HepG2 (cell line): Measurements from ENCODE around the gene UBE2H.

Experiments used
- MXD1 ChIP-seq: sonication (generic); formaldehyde crosslinking; IDR thresholded peaks from 2 replicates; pipeline ENCODE4 v1.4.0; 2020; ENCODE audit warnings: mild to moderate bottlenecking, missing genetic modification reagents
- TF ChIP-seq, protein P1 (sequence below), 2 experiments: IDR thresholded peaks; 2 replicates each; pipeline ENCODE4 v1.6.1; 2011 to 2012; ENCODE audit warnings: low read length in 2 of 2, borderline replicate concordance in 1 of 2, low read depth in 1 of 2, mild to moderate bottlenecking in 1 of 2, moderate library complexity in 1 of 2

DNA sequence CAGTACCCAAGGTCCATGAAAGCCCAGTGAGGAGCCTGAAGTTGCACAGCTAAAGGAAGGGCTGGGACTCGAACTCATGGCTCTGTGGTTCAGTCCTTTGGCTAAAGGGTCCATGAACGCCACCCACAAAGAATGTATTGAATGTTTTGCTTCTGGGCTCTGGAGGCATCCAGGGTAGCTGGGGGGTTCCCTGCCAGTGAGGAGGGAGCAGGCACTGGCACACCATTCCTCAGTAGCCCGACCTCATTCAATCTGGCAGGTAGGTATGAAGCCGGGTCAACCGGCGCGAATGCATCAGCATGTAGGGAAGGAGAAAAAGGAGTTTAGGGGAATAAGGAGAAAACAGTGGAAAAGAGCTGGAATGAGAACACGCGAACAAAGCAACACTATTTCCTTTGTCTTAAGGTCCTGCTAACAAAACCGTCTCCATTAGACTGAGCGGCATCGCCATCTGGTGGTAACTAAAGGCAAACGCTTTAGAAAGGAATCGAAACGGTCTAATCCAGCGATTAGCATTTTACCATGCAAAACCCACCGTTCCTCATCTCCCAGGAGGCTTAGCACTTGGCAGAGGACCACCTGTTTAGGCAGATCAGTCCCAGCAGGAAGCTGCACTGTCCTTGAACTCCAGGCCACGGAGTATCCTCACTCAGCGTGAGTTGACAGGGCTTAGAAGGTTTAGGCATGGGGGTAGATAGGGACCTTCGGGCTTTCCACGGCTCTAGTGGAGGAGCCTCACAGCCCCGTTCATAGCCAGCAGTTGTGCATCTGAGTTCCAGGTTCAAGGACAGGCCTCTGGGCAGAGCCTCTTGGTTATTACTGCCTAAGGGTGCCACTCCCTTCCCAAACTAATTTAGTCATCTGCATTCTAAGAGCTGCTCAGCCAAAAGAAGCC lies 122.8 kb downstream of the UBE2H start:
- TF ChIP-seq, protein P1, sequence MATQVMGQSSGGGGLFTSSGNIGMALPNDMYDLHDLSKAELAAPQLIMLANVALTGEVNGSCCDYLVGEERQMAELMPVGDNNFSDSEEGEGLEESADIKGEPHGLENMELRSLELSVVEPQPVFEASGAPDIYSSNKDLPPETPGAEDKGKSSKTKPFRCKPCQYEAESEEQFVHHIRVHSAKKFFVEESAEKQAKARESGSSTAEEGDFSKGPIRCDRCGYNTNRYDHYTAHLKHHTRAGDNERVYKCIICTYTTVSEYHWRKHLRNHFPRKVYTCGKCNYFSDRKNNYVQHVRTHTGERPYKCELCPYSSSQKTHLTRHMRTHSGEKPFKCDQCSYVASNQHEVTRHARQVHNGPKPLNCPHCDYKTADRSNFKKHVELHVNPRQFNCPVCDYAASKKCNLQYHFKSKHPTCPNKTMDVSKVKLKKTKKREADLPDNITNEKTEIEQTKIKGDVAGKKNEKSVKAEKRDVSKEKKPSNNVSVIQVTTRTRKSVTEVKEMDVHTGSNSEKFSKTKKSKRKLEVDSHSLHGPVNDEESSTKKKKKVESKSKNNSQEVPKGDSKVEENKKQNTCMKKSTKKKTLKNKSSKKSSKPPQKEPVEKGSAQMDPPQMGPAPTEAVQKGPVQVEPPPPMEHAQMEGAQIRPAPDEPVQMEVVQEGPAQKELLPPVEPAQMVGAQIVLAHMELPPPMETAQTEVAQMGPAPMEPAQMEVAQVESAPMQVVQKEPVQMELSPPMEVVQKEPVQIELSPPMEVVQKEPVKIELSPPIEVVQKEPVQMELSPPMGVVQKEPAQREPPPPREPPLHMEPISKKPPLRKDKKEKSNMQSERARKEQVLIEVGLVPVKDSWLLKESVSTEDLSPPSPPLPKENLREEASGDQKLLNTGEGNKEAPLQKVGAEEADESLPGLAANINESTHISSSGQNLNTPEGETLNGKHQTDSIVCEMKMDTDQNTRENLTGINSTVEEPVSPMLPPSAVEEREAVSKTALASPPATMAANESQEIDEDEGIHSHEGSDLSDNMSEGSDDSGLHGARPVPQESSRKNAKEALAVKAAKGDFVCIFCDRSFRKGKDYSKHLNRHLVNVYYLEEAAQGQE (IDR thresholded peaks at IDR 0.05; ENCODE audit: borderline replicate concordance in 1 of 2, low read depth in 1 of 2, low read length in 2 of 2): no peak
- TF ChIP-seq MXD1: no peak
